HEK293 (cell line): Measurements from ENCODE around the gene RBMS3.

Source experiments
- CTCF ChIP-seq: fragments of 450-650 bp; formaldehyde crosslinking; IDR thresholded peaks from 2 replicates; pipeline ENCODE4 v1.5.1; 2016; ENCODE audit warnings: missing biosample characterization, missing genetic modification characterization
- TSHZ1 ChIP-seq: fragments of 450-650 bp; formaldehyde crosslinking; IDR thresholded peaks from 2 replicates; pipeline ENCODE4 v1.5.1; 2016; ENCODE audit warnings: missing biosample characterization, missing genetic modification characterization, borderline replicate concordance
- ZBTB11 ChIP-seq: fragments of 450-650 bp; formaldehyde crosslinking; conservative IDR thresholded peaks from 2 replicates; pipeline ENCODE4 v1.5.1; 2016; ENCODE audit warnings: low read depth, missing biosample characterization, missing genetic modification characterization
- ZNF174 ChIP-seq: fragments of 450-650 bp; formaldehyde crosslinking; IDR thresholded peaks from 2 replicates; pipeline ENCODE4 v1.5.0; 2017; ENCODE audit warnings: missing biosample characterization, mild to moderate bottlenecking, missing genetic modification characterization
- ZNF423 ChIP-seq: fragments of 450-650 bp; formaldehyde crosslinking; IDR thresholded peaks from 2 replicates; pipeline ENCODE4 v1.5.1; 2016; ENCODE audit warnings: missing biosample characterization, missing genetic modification characterization
- ZNF530 ChIP-seq: fragments of 450-650 bp; formaldehyde crosslinking; IDR thresholded peaks from 2 replicates; pipeline ENCODE4 v1.5.1; 2016; ENCODE audit warnings: low read depth, missing biosample characterization, missing genetic modification characterization
- ZNF777 ChIP-seq: fragments of 450-650 bp; formaldehyde crosslinking; IDR thresholded peaks from 2 replicates; pipeline ENCODE4 v1.5.1; 2017; ENCODE audit warnings: missing biosample characterization, missing genetic modification characterization, borderline replicate concordance

- TF ChIP-seq CTCF (tag by site-specific recombination) = no peak
- no peak for TF ChIP-seq ZNF530
- no peak for TF ChIP-seq ZNF174 (tag by site-specific recombination)
- no peak for TF ChIP-seq ZNF423 (tag by site-specific recombination)
- TF ChIP-seq ZNF777 = no peak
- no peak for TF ChIP-seq TSHZ1
- TF ChIP-seq ZBTB11 (tag by site-specific recombination) = no peak
These were observed 321.2 kb downstream of the RBMS3 start for GRCh38 chr3:29601861-29602585.
